GM12874 (cell line): ENCODE results near the gene PTGES.
A peak's percentile ranks its signal among the peaks of the same experiment; 100 is the strongest.

Source experiments
- TF ChIP-seq, protein P1 (sequence below): IDR thresholded peaks from 2 replicates; pipeline ENCODE4 v1.5.1; 2011; ENCODE audit warnings: low read depth, mild to moderate bottlenecking, control low read depth, low read length, moderate library complexity; ENCODE audit not compliant: insufficient read depth

Gene PTGES

DNA sequence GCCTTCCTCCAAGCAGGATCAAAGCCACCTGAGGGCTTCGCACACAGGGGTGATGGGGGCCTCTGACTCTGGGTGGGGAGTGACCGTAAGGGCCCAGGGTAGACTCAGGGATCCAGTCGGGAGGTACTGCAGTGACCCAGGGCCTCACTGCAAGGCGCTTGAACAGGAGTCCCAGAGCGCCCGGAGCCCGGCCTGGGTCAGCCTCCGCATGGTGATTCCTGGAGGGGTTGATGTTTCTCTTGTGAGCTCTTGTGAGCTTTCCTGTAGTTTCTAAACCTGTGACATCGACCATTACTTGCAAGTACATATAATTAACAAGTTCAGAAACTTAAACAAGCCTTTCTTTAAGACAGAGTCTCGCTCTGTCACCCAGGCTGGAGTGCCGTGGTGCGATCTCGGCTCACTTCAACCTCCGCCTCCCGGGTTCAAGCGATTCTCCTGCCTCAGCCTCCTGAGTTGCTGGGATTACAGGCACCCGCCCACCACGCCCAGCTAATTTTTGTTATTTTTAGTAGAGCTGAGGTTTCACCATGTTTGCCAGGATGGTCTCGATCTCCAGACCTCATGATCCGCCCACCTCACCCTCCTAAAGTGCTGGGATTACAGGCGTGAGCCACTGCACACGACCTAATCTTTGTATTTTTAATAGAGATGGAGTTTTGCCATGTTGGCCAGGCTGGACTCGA is 19.8 kb downstream of the PTGES start:
- TF ChIP-seq, protein P1, sequence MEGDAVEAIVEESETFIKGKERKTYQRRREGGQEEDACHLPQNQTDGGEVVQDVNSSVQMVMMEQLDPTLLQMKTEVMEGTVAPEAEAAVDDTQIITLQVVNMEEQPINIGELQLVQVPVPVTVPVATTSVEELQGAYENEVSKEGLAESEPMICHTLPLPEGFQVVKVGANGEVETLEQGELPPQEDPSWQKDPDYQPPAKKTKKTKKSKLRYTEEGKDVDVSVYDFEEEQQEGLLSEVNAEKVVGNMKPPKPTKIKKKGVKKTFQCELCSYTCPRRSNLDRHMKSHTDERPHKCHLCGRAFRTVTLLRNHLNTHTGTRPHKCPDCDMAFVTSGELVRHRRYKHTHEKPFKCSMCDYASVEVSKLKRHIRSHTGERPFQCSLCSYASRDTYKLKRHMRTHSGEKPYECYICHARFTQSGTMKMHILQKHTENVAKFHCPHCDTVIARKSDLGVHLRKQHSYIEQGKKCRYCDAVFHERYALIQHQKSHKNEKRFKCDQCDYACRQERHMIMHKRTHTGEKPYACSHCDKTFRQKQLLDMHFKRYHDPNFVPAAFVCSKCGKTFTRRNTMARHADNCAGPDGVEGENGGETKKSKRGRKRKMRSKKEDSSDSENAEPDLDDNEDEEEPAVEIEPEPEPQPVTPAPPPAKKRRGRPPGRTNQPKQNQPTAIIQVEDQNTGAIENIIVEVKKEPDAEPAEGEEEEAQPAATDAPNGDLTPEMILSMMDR = no peak

- TF ChIP-seq, protein P1 = no peak
Measured at GRCh38 chr9:129732100-129732499, 20.7 kb downstream of the PTGES start.

DNA sequence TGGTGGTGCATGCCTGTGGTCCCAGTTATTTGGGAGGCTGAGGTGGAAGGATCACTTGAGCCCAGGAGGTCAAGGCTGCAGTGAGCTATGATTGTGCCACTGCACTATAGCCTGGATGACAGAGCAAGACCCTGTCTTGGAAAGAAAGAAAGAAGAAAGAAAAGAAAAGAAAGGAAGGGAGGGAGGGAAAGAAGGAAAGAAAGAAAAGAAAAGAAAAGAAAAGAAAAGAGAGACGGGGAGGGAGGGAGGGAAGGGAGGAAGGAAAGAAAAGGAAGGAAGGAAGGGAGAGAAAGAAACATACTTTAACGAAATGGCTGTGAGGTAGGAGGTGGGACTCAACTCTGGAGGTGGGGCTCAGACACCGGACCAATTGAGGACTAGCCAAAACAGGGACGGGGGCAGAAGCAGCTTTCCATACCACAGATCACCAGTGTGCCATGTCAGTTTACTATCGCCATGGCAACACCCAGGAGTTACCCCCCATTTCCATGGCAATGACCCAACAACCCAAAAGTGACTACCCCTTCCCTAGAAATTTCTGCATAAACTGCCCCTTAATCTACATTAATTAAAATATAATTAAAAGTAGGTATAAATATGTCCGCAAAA is 21.3 kb downstream of the PTGES start:
- TF ChIP-seq, protein P1 = no peak

DNA sequence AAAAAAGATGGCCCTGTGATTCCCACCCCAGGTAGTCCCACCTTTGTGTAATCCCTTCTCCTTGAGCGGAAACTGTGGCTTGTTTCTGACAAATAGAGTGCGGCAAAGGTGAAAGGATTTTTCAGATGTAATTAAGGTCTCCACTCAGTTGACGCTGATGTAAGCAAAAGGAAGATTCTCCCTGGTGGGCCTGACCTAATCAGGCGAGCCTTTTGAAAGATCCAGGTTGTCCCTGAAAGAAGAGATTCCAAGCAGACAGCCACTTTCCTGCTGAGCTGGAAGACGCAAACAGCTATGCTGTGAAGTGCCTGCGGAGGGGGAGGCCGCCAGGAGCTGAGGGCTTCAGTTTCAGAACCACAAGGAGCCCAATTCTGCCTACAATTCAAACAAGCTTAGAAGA is 24.1 kb downstream of the PTGES start:
- TF ChIP-seq, protein P1 = no peak

GRCh38 chr9:129726322-129727160 is 26.3 kb downstream of the PTGES start:
- TF ChIP-seq, protein P1 = peak; percentile 91

GRCh38 chr9:129725795-129726251 is 27.0 kb downstream of the PTGES start:
- TF ChIP-seq, protein P1 = no peak
